ENCODE results near the gene UNC5C.

UNC5C gene

GRCh38 chr4:95457353-95457752 lies 91.4 kb downstream of the UNC5C start:
- no peak for DNase-seq

- DNase-seq, result no peak
Measured at GRCh38 chr4:95450294-95450693, 98.5 kb downstream of the UNC5C start.

GRCh38 chr4:95446173-95446572 lies 102.6 kb downstream of the UNC5C start:
- DNase-seq, result no peak

DNA sequence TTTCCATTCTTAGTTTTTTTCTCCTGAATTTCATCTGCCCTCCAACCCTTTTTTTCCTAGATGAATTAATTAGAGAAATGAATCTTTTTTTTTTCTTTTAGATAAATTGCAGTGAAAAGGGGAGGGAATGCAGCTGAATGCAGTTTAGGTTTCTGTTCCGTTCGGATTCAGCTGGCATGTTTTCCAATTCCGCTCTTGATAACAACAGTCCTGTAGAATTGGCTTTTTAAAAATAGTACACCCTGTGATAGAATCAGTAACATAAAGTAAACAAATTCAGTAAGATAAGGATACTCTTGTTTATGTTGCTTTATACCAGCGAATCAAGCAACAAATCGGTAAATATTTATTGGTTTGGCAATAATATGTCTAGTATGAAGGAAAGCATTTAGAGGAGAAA lies 103.5 kb downstream of the UNC5C start:
- no peak for DNase-seq

GRCh38 chr4:95444812-95445211 lies 104.0 kb downstream of the UNC5C start:
- no peak for DNase-seq

DNA sequence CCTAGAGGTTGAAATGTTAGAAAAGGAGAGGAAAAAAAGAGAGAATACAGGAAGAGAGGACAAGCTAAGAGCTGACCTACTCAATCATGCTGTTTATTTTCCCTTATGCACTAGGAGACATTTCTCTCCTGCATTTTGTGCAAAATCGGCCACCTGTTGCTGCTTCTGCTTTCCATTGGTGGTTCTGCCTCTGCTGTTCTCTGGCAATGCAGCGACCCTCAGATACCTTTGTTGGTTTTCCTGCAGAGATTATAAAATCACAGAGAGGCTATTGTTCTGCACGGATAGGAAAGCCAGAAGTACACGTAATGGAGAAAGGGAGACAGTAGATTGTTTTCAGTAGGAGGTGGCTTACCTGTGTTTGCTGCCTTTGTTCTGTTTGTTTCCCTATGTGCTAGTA lies 108.9 kb downstream of the UNC5C start:
- DNase-seq, result no peak

GRCh38 chr4:95439071-95439470 lies 109.7 kb downstream of the UNC5C start:
- no peak for DNase-seq

DNA sequence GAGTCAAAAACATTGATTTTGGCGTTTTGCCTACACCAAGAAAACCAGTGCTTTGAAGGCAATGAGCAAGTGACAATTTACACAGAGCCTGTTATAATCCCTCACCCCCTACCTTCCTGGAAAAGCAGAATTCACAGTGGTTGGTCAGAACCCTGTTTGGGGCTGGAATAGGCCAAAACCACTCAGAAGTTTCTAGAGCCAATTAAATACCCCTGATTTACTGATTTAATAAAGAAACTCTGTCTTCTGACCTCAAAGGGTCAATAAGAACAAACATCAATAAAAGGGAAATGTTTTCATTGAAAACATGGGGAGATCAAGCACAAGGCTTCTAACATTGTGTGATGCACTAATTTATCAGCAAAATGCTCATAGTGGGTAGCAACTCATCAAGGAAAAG lies 116.3 kb downstream of the UNC5C start:
- DNase-seq, result no peak

GRCh38 chr4:95431678-95432077 lies 117.1 kb downstream of the UNC5C start:
- no peak for DNase-seq

- no peak for DNase-seq
Measured at GRCh38 chr4:95429416-95429815, 119.4 kb downstream of the UNC5C start.

DNA sequence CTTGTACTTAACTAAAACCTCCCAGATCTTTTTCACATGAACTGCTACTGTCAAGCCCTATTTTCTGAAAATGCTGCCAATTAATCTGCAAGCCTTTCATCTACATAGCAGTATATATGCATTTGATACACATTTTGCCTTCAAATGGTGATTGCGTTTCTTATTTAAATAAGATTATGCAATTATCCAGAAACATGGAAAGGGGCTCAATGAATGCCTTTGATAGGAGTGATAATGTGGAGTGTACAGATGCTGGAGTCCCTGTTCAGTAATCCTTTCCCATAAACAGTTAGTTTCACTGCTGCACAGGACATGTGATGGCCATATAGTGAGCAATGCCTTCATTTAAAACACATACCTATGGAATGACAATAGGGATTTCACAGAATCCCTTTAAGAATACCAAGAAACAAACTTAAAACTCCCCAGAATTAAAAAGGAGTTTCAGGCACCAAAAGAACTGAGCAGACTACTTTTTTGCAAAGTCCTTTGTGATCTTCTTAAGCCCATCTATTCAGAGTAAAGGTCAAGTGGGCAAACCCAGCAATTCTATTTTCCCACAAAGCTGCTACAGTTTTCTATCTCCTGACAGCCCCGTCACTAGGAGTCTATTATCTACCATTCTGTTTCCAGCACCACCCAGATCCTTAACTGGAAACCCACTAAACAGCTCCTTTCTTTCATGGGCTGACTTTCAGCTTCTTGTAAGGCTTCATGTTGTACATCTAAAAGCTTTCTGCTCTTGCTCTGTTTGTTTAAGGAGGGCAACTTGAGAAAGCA lies 120.3 kb downstream of the UNC5C start:
- DNase-seq, result no peak

DNA sequence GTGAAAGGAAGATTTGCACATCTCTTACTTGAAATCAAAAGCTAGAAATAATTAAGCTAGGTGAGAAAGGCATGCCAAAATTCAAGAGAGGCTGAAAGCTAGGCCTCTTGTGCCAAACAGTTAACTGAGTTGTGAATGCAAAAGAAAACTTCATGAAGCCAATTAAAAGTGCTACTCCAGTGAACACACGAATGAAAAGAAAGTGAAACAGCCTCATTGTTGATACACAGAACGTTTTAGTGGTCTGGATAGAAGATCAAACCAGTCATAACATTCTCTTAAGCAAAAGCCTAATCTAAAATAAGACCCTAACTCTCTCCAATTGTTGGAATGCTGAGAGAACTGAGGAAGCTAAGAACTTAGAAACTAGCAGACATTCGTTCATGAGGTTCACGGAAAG lies 122.3 kb downstream of the UNC5C start:
- no peak for DNase-seq

DNA sequence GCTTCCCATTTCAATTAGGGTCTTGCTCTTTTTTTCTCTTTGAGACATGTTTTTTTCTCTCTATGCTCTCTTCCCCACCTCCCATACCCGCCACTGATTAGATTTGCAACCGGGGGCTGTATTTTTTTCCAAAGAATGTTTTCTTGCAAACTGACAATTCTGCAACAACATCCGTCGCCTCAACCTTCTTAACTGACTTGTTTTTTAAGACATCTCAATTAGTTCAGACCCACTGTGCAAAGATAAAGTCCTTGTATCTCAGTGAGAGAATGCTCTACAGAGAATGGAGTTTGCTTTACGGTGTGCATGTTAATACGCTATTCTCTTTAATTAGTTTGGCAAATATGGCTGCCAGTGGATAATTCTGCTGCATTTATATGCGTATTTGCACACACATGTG lies 126.3 kb downstream of the UNC5C start:
- no peak for DNase-seq

GRCh38 chr4:95421869-95422268 lies 126.9 kb downstream of the UNC5C start:
- no peak for DNase-seq

DNA sequence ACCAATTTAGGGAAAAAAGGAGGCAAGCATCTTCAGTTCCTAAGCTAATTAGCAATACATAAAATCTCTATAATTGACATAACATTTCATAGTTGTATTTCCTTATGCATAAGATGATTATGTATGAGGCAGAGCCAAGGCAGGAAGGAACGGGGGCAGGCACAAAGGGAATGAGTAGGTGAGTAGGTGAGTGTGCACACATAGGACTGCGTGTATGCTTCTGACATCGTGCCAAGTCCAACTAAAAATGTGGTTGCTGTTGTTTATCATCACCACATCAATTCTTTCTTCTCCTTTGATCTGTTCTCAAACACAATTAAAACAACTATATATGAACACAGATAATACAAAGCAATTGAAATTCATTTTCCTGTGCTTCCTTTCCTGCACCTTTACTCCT lies 131.2 kb downstream of the UNC5C start:
- no peak for DNase-seq

DNA sequence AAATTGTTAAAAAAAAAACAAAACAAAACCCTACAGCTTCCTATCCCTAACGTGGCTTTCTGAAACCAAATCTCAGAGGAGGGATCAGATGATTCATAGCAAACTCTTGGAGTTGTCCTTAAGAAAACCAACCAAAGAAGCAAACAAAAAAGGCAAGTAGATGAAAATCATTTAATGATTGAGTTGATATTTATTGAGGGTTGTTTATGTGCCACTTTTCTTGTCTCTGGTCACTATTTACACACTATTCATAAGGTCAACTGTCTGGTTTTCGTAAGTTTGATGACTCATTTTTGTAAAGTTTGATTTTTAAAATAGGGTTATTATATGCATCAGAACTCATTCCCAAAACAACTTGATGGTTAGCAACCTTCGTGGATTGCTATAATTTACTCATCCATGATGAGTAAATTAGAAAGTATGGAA lies 133.4 kb downstream of the UNC5C start:
- no peak for DNase-seq

DNA sequence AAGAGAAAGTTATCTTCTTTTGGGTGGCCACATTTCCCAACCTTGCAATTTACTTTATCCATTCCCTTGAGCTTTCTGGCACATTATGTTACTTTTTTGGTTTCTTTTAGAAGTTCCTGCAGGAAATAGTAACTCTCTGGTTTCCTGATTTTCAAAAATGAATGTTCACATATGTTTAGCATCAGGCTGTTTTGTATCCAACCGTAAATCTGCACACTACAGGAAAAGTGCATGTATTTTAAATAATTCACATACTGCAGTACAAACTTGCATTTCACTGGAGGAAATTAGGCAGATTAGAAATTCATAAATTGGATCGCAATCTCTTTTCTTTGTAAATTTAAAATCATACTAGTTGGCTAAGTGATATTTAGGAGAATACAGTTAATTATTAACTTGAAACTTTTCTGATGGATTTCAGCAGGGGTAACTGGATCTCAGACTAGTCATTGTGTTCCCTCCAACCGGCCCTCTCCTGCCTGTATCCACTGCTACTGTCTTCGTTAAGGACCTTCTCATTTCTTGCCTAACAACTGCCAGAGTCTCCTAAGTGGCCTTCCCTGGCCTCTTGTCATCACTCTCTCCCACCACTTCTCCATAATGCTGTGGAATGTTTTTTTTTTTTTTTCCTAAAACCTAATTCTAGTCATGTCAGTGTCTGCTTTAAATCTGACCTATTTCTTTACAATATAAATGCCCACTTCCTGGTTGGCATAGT lies 137.2 kb downstream of the UNC5C start:
- DNase-seq, result no peak

- DNase-seq, result no peak
Measured at GRCh38 chr4:95410387-95410977, 138.3 kb downstream of the UNC5C start.

GRCh38 chr4:95409750-95410149 lies 139.0 kb downstream of the UNC5C start:
- no peak for DNase-seq

DNA sequence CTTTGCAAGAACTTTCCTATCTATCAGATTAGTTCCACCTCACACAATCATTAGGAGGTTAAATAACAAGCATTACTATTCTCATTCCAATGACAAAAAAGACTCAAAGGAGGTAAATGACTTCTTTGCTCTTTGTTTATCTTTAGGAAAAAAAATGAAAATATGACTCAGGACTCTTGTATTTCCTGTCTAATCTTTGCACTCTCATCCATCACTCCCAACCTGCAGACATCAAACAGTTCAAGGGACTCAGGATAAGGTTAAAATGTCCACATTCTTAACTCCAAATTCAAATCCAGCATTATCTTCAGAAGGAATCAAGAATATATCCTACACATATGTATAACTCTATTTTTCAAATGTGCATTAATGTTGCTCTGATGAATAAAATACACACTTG lies 139.6 kb downstream of the UNC5C start:
- no peak for DNase-seq

DNA sequence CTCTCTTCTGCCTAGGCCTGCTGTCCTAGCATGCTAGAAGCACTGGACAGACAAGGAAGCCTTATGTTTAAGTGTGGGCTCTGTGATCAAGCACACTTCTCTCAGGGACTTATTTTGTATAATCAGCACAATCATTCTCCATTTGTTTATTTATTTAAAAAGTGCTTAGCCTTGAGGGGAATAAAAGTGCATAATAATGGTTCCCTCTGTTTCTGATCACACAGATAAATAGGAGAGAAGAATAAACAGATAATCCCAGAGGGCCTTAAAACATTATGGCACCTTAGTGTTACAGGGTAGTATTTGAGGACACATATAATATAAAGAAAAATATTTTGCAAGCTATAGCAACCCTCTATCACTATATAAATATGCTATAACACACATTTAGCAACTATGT lies 146.5 kb downstream of the UNC5C start:
- DNase-seq, result no peak

GRCh38 chr4:95398217-95398616 lies 150.6 kb downstream of the UNC5C start:
- no peak for DNase-seq

GRCh38 chr4:95394752-95395306 lies 153.9 kb downstream of the UNC5C start:
- no peak for DNase-seq

GRCh38 chr4:95393821-95394220 lies 155.0 kb downstream of the UNC5C start:
- DNase-seq, result no peak
